ENCODE data around the gene WRAP73.

Gene WRAP73

GRCh38 chr1:3603571-3604467 lies 46.1 kb downstream of the WRAP73 start:
- DNase-seq, result no peak
- no peak for TF ChIP-seq CTCF (IDR thresholded peaks at IDR 0.05; ENCODE audit: low read depth, low read length)
- no peaks in the 10 kb centered on the region for H3K36me3 ChIP-seq

GRCh38 chr1:3603156-3603555 lies 46.7 kb downstream of the WRAP73 start:
- TF ChIP-seq CTCF (IDR thresholded peaks at IDR 0.05; ENCODE audit: low read depth, low read length), result no peak
- DNase-seq, result no peak
- no peaks in the 10 kb centered on the region for H3K27me3 ChIP-seq
- no peaks in the 10 kb centered on the region for H3K9me3 ChIP-seq
- H3K4me3 ChIP-seq (ENCODE audit: low read depth, low read length), result no peak overlapping the region
- H3K4me1 ChIP-seq, result peaks cover 9% of the 10 kb centered on the region
- H3K36me3 ChIP-seq, result no peaks in the 10 kb centered on the region

More at GRCh38 chr1:3603571-3604467, 46.1 kb downstream of the WRAP73 start:
- no peak overlapping the region for H3K4me3 ChIP-seq (ENCODE audit: low read depth, low read length)
- peaks cover 5% of the 10 kb centered on the region for H3K4me1 ChIP-seq
- no peaks in the 10 kb centered on the region for H3K9me3 ChIP-seq
- H3K27me3 ChIP-seq, result no peaks in the 10 kb centered on the region

- Histone ChIP-seq H3K4me1 (peaks cover 9% of the 10 kb centered on the region), H3K36me3 (no peaks in the 10 kb centered on the region), H3K27me3 (no peaks in the 10 kb centered on the region), H3K9me3 (no peaks in the 10 kb centered on the region), H3K4me3 (ENCODE audit: low read depth, low read length) (no peak overlapping the region)
- DNase-seq, result no peak
- TF ChIP-seq CTCF (IDR thresholded peaks at IDR 0.05; ENCODE audit: low read depth, low read length), result no peak
Observed at GRCh38 chr1:3602375-3602774, 47.5 kb downstream of the WRAP73 start.

GRCh38 chr1:3601743-3602142 lies 48.2 kb downstream of the WRAP73 start:
- Histone ChIP-seq H3K4me3 (ENCODE audit: low read depth, low read length) (no peak overlapping the region), H3K4me1 (peaks cover 9% of the 10 kb centered on the region), H3K27me3 (no peaks in the 10 kb centered on the region), H3K9me3 (no peaks in the 10 kb centered on the region), H3K36me3 (no peaks in the 10 kb centered on the region)
- no peak for DNase-seq
- no peak for TF ChIP-seq CTCF (IDR thresholded peaks at IDR 0.05; ENCODE audit: low read depth, low read length)

- H3K4me3 ChIP-seq (ENCODE audit: low read depth, low read length), result no peak overlapping the region
- TF ChIP-seq CTCF (IDR thresholded peaks at IDR 0.05; ENCODE audit: low read depth, low read length), result no peak
- DNase-seq, result no peak
- H3K36me3 ChIP-seq, result no peaks in the 10 kb centered on the region
- no peaks in the 10 kb centered on the region for H3K27me3 ChIP-seq
- no peaks in the 10 kb centered on the region for H3K9me3 ChIP-seq
- H3K4me1 ChIP-seq, result peaks cover 9% of the 10 kb centered on the region
Observed at GRCh38 chr1:3600354-3600753, 49.5 kb downstream of the WRAP73 start.

- no peaks in the 10 kb centered on the region for H3K27me3 ChIP-seq
- H3K4me3 ChIP-seq (ENCODE audit: low read depth, low read length), result no peak overlapping the region
- H3K4me1 ChIP-seq, result peaks cover 9% of the 10 kb centered on the region
- no peak for TF ChIP-seq CTCF (IDR thresholded peaks at IDR 0.05; ENCODE audit: low read depth, low read length)
- no peak for DNase-seq
- H3K36me3 ChIP-seq, result no peaks in the 10 kb centered on the region
- H3K9me3 ChIP-seq, result no peaks in the 10 kb centered on the region
Observed at GRCh38 chr1:3599816-3600215, 50.1 kb downstream of the WRAP73 start.

Measured in BE2C (cell line).